Transverse colon (tissue), 4 donors: ENCODE data around the gene LRRC32.

ENCODE experiments used
- CTCF ChIP-seq, 5 experiments: fragments of 200-600 bp in 3 of 5; fragments of 450-650 bp in 2 of 5; sonication (generic) in 3 of 5; IDR thresholded peaks; 1 replicate in 2 of 5; 2 replicates in 3 of 5; pipeline ENCODE4 v1.5.1; 2016 to 2017; ENCODE audit warnings: antibody characterized with exemption in 5 of 5, inconsistent platforms in 3 of 5, mild to moderate bottlenecking in 2 of 5, moderate library complexity in 1 of 5
- POLR2A ChIP-seq: fragments of 450-650 bp; IDR thresholded peaks from one replicate; pipeline ENCODE4 v1.6.1; 2016; ENCODE audit warnings: antibody characterized with exemption, mild to moderate bottlenecking, moderate library complexity
- POLR2AphosphoS5 ChIP-seq, 3 donors: sonication (generic); formaldehyde crosslinking; IDR thresholded peaks; one replicate each; pipeline ENCODE4 v1.6.1; 2016; ENCODE audit warnings: antibody characterized with exemption in 3 of 3

- TF ChIP-seq CTCF (IDR thresholded peaks at IDR 0.05), result no peak
- TF ChIP-seq POLR2A, result no peak
- no peak for TF ChIP-seq POLR2AphosphoS5 (IDR thresholded peaks at IDR 0.05)
These were observed 60.2 kb downstream of the LRRC32 start for GRCh38 chr11:76610371-76610770.
